ENCODE data around the gene TMEM74B. TPM values are rescaled to one million over a fixed set of nuclear protein-coding genes. Genes with fewer than 3 reads are reported as not detected.

TMEM74B gene
- total RNA-seq, 1 experiment from 2014 or later, result 6.3 TPM

DNA sequence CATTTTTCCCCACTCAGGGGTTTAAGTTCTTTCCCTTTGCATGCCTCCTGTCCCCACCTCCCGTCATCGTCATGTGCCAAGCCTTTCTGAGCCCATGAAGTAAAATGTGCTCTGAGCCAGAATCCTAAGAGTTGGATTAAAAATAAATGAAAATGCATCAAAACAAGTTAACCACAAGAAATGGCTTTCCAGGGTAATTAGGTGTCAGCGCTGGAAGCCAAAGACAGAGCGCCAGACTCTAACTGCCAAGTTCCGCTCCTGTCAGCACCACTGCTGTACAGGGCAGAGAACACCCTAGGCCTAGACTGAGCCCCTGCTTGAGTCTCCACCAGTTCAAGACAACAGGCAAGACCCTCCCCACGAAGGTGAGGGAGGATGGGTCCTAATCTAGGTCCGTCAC lies 13.0 kb upstream of the TMEM74B start:
- intact Hi-C loops (cut with micrococcal nuclease), result no loop called here
- Histone ChIP-seq H3K27ac (ENCODE audit: low read length) (no peak overlapping the region), H3K9me2 (replicated peaks; ENCODE audit: low read length) (no peaks in the 10 kb centered on the region), H3K36me3 (ENCODE audit: low read depth, low read length) (no peaks in the 10 kb centered on the region), H3K9me3 (ENCODE audit: low read length) (no peaks in the 10 kb centered on the region), H3K4me2 (ENCODE audit: low read length) (no peak overlapping the region), H3F3A (ENCODE audit: low read length, unreplicated experiment) (no peaks in the 10 kb centered on the region), H2AFZ (ENCODE audit: low read length) (no peak overlapping the region), H3K4me1 (ENCODE audit: insufficient read depth, low read length) (no peaks in the 10 kb centered on the region), H3K27me3 (ENCODE audit: low read length) (0 out of 2 replicates have a peak, but pooled peaks cover 10% of the 10 kb centered on the region), H3K9ac (ENCODE audit: low read length) (no peak overlapping the region), H3K4me3 (ENCODE audit: low read length) (no peak overlapping the region), H3K79me2 (ENCODE audit: low read length) (no peaks in the 10 kb centered on the region), H4K20me1 (ENCODE audit: low read length) (no peaks in the 10 kb centered on the region)
- BruUV-seq (replicated peaks), result no TSS peak
- CTCF ChIA-PET, result no interaction called here
- DNase-seq (no peak), ATAC-seq (no peak)
- TF ChIP-seq EZH2 (IDR thresholded peaks at IDR 0.05; ENCODE audit: low read length, unreplicated experiment), result no peak
- TF ChIP-seq, protein P1, sequence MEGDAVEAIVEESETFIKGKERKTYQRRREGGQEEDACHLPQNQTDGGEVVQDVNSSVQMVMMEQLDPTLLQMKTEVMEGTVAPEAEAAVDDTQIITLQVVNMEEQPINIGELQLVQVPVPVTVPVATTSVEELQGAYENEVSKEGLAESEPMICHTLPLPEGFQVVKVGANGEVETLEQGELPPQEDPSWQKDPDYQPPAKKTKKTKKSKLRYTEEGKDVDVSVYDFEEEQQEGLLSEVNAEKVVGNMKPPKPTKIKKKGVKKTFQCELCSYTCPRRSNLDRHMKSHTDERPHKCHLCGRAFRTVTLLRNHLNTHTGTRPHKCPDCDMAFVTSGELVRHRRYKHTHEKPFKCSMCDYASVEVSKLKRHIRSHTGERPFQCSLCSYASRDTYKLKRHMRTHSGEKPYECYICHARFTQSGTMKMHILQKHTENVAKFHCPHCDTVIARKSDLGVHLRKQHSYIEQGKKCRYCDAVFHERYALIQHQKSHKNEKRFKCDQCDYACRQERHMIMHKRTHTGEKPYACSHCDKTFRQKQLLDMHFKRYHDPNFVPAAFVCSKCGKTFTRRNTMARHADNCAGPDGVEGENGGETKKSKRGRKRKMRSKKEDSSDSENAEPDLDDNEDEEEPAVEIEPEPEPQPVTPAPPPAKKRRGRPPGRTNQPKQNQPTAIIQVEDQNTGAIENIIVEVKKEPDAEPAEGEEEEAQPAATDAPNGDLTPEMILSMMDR (conservative IDR thresholded peaks at IDR 0.05; ENCODE audit: low read depth, low read length), result no peak
- TF ChIP-seq EZH2phosphoT487 (IDR thresholded peaks at IDR 0.05; ENCODE audit: borderline replicate concordance, low read length), result no peak
- POLR2A ChIA-PET (ENCODE audit: unreplicated experiment), result no interaction called here

DNA sequence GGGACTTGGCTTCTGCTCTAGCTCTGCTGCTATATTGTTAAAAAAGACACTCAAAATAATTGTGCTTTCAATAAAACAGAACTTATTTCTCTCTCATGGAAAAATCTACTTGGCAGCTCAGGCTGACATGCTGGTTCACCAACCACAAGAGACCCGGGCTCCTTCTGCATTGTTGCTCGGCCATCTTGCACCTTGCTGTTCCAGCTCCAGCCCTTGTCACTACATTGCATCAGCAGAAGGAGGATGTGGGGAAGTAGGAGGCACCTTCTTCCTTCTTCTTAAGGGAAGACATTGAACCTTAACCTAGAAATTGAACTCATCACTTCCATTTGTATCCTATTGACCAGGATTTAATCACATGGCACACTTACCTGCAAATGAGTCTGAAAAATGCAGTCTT lies 11.9 kb upstream of the TMEM74B start:
- ATAC-seq, result no peak
- no peaks in the 10 kb centered on the region for H3K4me1 ChIP-seq (ENCODE audit: insufficient read depth, low read length)
- H3K9me2 ChIP-seq (replicated peaks; ENCODE audit: low read length), result no peaks in the 10 kb centered on the region
- H3K9ac ChIP-seq (ENCODE audit: low read length), result no peak overlapping the region
- intact Hi-C loops (cut with micrococcal nuclease), result no loop called here
- peaks cover 14% of the 10 kb centered on the region; the same call in 1 of the 2 replicates for H3K27me3 ChIP-seq (ENCODE audit: low read length)
- no peaks in the 10 kb centered on the region for H3K36me3 ChIP-seq (ENCODE audit: low read depth, low read length)
- no peak overlapping the region for H3K4me3 ChIP-seq (ENCODE audit: low read length)
- CTCF ChIA-PET, result no interaction called here
- H3K4me2 ChIP-seq (ENCODE audit: low read length), result no peak overlapping the region
- no peak for DNase-seq
- no peaks in the 10 kb centered on the region for H4K20me1 ChIP-seq (ENCODE audit: low read length)
- TF ChIP-seq, protein P1 (conservative IDR thresholded peaks at IDR 0.05; ENCODE audit: low read depth, low read length), result no peak
- TF ChIP-seq EZH2 (IDR thresholded peaks at IDR 0.05; ENCODE audit: low read length, unreplicated experiment) (no peak), EZH2phosphoT487 (IDR thresholded peaks at IDR 0.05; ENCODE audit: borderline replicate concordance, low read length) (no peak)
- no peaks in the 10 kb centered on the region for H3F3A ChIP-seq (ENCODE audit: low read length, unreplicated experiment)
- POLR2A ChIA-PET (ENCODE audit: unreplicated experiment), result no interaction called here
- H3K9me3 ChIP-seq (ENCODE audit: low read length), result no peaks in the 10 kb centered on the region
- no TSS peak for BruUV-seq (replicated peaks)
- H3K27ac ChIP-seq (ENCODE audit: low read length), result no peak overlapping the region
- H3K79me2 ChIP-seq (ENCODE audit: low read length), result no peaks in the 10 kb centered on the region
- no peak overlapping the region for H2AFZ ChIP-seq (ENCODE audit: low read length)

GRCh38 chr20:1195226-1195625 lies 10.4 kb upstream of the TMEM74B start:
- no peak overlapping the region for H3K27ac ChIP-seq (ENCODE audit: low read length)
- H3K9me3 ChIP-seq (ENCODE audit: low read length), result no peaks in the 10 kb centered on the region
- peaks cover 27% of the 10 kb centered on the region for H3K27me3 ChIP-seq (ENCODE audit: low read length)
- no peaks in the 10 kb centered on the region for H3K4me1 ChIP-seq (ENCODE audit: insufficient read depth, low read length)
- ChIA-PET CTCF (no interaction called here), POLR2A (ENCODE audit: unreplicated experiment) (no interaction called here)
- H3K4me3 ChIP-seq (ENCODE audit: low read length), result no peak overlapping the region
- no peaks in the 10 kb centered on the region for H4K20me1 ChIP-seq (ENCODE audit: low read length)
- no peak for DNase-seq
- no peak for TF ChIP-seq EZH2 (IDR thresholded peaks at IDR 0.05; ENCODE audit: low read length, unreplicated experiment)
- TF ChIP-seq, protein P1 (conservative IDR thresholded peaks at IDR 0.05; ENCODE audit: low read depth, low read length), result no peak
- no peak for TF ChIP-seq EZH2phosphoT487 (IDR thresholded peaks at IDR 0.05; ENCODE audit: borderline replicate concordance, low read length)
- intact Hi-C loops (cut with micrococcal nuclease), result no loop called here
- H3K36me3 ChIP-seq (ENCODE audit: low read depth, low read length), result no peaks in the 10 kb centered on the region
- H3K4me2 ChIP-seq (ENCODE audit: low read length), result no peak overlapping the region
- no TSS peak for BruUV-seq (replicated peaks)
- ATAC-seq, result no peak
- H3K9ac ChIP-seq (ENCODE audit: low read length), result no peak overlapping the region
- no peaks in the 10 kb centered on the region for H3F3A ChIP-seq (ENCODE audit: low read length, unreplicated experiment)
- no peaks in the 10 kb centered on the region for H3K79me2 ChIP-seq (ENCODE audit: low read length)
- no peaks in the 10 kb centered on the region for H3K9me2 ChIP-seq (replicated peaks; ENCODE audit: low read length)
- H2AFZ ChIP-seq (ENCODE audit: low read length), result no peak overlapping the region

Measured in PC-3 (cell line).